ENCODE data around the gene ARPC5.
A peak's percentile ranks its signal among the peaks of the same experiment; 100 is the strongest.
"Not testable (repeated sequence)": the region's sequence is repeated elsewhere in the genome, so short reads cannot be mapped to it uniquely, and the experiment has no call there.

ARPC5 gene

GRCh38 chr1:183651612-183652011 lies 16.0 kb upstream of the ARPC5 start:
- FAIRE-seq: no peak
- no peak for DNase-seq (ENCODE audit: extremely low spot score, insufficient read length, low read depth)

- FAIRE-seq (no peak), DNase-seq (ENCODE audit: extremely low spot score, insufficient read length, low read depth) (no peak)
These were observed 12.5 kb upstream of the ARPC5 start for GRCh38 chr1:183648042-183648441.

DNA sequence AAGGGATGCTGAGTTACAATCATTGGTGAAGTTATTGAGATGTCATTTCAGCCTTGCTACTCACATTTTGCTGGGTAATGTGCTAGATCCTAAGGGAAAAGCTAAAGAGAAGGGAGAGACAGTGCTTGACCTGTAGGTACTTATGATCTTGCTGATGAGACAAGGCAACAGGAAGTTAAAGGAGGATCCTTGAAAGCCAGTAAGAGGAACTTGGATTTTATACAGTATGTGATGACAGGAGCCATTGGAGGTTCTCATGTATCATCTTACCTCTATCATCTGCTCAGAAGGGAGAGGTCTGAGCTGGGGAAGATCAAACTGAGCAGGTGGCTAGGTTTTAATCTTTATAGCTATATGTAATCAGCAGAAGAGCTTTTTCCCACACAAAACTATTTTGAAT lies 11.2 kb upstream of the ARPC5 start:
- no peak for FAIRE-seq
- DNase-seq (ENCODE audit: extremely low spot score, insufficient read length, low read depth): no peak

GRCh38 chr1:183645531-183645930 lies 9.9 kb upstream of the ARPC5 start:
- DNase-seq (ENCODE audit: extremely low spot score, insufficient read length, low read depth) (no peak), FAIRE-seq (no peak)

DNA sequence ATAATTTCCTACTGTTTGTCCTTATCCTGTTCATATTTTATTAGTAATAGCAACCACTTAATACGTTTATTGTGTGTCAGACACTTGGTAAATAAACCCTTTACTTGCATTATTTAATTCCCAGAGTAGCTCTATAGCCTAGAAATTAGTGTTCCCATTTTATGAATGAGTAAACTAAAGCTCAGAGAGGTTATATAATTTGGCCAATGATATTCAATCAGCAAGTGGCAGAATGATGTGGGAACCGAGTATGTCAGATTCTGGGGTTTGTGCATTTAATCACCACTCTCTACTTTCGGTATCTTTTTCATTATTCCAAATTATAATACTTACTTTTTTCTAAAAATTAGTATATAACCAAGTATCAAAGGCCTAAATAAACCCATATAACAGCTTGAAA lies 6.6 kb upstream of the ARPC5 start:
- no peak for DNase-seq (ENCODE audit: extremely low spot score, insufficient read length, low read depth)
- no peak for FAIRE-seq

DNA sequence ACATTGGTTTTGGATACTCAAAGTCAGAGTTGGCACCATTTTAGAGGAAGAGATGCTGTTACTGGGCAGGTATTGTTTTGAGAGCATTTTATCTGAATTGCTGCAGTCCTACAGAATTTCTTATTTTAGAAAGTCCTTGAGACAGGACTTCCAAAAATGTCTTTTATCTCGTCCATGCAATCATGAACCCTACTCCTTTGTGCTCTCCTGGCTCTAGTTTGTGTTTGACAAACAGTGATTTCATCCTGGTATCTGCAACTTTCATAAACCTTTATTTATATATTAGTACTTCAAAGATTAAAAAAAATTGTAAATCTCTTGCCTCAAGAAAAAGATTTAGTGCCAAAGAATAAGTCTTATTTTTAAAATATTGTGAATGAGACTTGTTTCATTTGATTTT lies 4.6 kb upstream of the ARPC5 start:
- FAIRE-seq: no peak
- no peak for DNase-seq (ENCODE audit: extremely low spot score, insufficient read length, low read depth)

DNA sequence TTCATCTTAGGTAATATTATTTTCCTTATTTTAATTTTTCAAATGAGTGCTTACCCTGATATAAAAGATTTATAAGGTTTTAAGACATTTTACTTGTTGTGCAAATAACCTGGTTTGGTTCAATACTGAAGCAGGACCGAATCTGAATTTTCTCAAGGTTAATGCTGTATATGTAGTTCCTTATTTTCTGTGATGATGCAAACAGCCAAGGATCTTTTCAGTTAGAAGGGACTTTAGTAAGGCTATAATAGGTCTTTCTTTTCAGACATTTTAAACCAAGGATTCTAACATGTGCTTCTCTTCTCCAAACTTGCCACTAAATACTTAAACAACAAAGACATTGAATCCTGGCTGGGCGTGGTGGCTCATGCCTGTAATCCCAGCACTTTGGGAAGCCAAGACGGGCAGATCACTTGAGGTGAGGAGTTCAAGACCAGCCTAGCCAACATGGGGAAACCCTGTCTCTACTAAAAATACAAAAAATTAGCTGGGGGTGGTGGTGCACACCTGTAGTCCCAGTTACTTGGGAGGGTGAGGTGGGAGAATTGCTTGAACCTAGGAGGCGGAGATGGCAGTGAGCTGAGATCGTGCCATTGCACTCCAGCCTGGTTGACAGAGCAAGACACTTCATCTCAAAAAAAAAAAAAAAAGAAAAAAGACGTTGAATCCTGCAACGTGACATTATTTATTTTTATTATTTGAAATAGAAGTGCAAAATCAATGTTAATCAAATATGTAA lies 3.2 kb upstream of the ARPC5 start:
- DNase-seq (ENCODE audit: extremely low spot score, insufficient read length, low read depth) (no peak), FAIRE-seq (no peak)

DNA sequence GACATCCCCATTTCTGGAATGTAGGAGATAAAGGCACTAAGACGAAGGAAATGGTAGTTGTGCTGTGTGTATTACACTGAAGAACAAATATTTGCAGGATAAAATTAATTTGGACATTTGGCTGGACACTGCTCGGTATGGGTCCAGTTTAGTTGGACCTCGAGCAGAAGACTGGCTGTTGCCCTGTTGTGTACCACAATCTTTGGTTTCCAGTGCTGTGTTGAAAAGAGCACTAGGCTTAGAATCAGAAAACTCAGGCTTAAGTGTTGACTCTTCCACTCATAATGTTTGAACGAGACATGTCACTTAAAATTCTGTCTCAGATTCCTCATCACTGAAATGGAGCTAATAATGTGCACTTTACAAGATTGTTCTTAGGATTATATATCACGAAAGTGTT lies 1.2 kb upstream of the ARPC5 start:
- DNase-seq (ENCODE audit: extremely low spot score, insufficient read length, low read depth): no peak
- no peak for FAIRE-seq

GRCh38 chr1:183636334-183636682 lies 725 bp upstream of the ARPC5 start:
- FAIRE-seq: no peak
- DNase-seq (ENCODE audit: extremely low spot score, insufficient read length, low read depth): no peak

DNA sequence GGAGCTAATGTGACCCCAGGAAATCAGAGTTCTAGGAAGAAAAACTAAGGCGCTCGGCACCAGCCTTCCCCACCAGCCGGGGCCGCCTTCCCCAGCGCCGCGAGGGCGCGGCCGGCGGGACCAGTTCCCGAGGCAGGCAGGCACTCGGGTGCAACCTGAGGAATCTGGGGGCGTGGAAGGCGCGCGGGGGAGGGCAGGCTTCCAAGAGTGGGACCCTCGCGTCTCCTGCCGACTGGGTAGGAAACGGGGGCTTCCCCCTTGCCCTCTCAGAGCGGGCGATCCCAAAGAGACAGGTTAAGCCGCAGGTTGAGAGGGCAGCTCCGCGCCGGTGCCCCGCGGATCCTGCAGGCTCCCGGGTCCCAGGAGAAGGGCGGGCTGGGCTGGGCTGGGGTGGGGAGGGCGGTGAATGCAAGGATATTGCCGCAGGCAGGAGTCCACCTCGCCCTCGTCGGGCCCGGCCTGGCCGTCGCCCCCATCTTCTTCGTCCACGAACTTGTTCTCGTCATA lies 431 bp downstream of the ARPC5 start:
- FAIRE-seq (no peak), DNase-seq (ENCODE audit: extremely low spot score, insufficient read length, low read depth) (no peak)

GRCh38 chr1:183634429-183635065 lies 1.0 kb downstream of the ARPC5 start:
- DNase-seq (ENCODE audit: extremely low spot score, insufficient read length, low read depth): no peak
- no peak for FAIRE-seq

DNA sequence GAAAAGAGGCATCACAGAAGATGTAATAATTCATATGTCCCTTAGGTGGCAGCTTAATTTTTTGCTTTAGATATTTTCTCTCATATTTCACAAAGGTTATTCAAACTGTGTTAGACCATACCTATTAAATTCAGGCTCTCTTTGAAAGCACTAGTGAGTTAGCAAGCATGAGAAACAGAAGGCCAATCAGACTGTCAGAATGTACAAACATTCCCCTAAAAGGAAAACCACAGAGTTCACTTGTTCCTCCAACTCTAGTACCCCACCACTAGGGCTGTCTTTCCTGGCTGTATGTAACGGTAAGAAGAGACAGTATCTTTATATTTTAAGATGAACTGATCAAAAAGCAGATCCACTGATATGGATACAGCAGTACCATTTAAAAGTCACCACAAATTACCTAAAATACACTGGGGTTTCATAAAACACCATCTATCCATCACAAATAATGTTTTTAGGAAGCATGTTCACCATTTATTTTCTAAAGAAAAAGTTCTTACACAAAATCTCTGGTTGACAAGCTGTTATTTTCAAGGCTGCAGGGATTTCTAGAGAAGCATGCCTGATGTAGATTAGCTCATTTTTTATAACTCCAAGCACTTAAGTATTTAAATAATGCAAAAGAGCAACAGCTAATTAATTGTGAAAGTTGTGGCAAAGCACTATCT lies 1.8 kb downstream of the ARPC5 start:
- FAIRE-seq (peak; percentile 79), DNase-seq (ENCODE audit: extremely low spot score, insufficient read length, low read depth) (no peak)

GRCh38 chr1:183632964-183633363 lies 2.6 kb downstream of the ARPC5 start:
- no peak for DNase-seq (ENCODE audit: extremely low spot score, insufficient read length, low read depth)

GRCh38 chr1:183632114-183632513 lies 3.5 kb downstream of the ARPC5 start:
- DNase-seq (ENCODE audit: extremely low spot score, insufficient read length, low read depth): no peak
- FAIRE-seq: no peak

More at GRCh38 chr1:183632964-183633363, 2.6 kb downstream of the ARPC5 start:
- no peak for FAIRE-seq

- DNase-seq (ENCODE audit: extremely low spot score, insufficient read length, low read depth) (no peak), FAIRE-seq (no peak)
These were observed 4.8 kb downstream of the ARPC5 start for GRCh38 chr1:183630748-183631147.

DNA sequence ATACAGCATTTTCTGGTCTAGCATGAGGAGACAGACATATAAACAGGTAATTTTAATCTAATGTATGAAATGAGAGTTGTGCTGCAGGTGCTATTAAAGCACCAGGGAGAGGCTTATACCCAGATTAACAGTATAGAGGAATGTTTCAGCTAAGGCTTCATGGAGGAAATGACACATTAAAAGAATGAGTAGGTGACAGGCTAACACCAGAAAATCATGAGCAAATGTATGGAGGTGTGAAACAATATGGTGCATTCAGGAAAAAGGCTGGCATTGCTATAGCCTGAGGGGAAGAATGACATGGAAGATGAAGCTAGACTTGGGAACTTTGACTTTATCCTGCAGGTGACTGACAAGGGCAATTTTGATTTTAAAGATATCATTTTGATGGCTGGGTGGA lies 7.0 kb downstream of the ARPC5 start:
- FAIRE-seq: no peak
- no peak for DNase-seq (ENCODE audit: extremely low spot score, insufficient read length, low read depth)

DNA sequence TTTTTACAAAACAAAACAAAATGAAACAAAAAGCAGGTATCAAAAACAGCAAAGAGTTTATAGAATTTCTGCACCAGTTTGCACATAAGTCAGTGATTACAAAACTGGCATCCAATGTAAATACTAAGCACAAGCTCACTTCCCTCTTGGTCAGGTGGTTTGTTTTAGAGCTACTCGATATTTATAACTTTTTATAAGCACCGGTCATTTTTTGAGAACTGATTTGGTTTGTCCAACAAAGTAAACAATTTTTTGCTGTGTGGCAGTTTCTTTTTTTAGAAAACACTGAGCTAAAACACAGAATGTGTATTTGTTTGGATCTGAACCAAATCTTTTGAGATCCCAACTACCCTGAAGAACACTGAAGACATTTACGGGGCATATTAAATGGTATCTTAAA lies 9.3 kb downstream of the ARPC5 start:
- not testable (repeated sequence) for DNase-seq (ENCODE audit: extremely low spot score, insufficient read length, low read depth); FAIRE-seq

DNA sequence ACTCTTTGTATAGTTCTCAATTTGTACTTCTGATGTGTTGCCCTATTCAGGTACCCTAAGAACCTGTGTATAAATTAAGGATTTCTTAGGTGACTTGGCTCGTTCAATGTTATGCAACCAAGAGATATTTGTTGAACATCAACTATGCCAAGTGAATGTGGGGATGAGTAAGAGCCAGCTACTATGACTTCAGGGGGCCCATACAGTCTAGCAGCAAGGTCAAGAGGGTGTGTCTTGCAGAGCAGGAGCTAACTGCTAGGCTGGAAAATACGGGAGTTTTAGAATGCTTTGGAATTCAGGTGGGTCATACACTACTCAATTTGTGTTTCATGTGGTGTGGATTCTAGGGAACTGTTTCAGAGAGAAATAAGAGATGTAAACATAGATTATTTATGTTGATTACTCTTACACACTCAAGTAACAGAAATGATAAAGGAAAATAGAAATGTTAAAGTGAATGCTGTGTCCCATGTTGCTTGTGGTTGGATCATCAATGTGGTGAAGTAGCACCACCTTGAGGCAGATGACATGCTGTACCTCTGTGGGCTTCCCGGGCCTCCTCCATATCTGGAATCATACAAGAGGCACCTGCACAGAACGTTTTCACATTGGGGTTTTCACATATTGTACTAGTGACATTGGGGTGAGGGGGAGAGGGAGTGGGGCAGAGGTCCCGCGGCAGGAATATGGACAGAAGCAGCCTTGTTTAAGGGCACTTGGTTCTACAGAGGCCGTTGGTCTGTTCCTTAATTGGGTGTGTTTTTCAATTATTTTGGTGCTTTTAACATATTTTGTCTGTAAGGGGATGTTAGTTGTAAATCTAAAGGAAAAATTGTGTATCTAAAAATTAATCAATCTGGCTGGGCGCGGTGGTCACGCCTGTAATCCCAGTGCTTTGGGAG lies 12.4 kb downstream of the ARPC5 start:
- FAIRE-seq (peak; percentile 91), DNase-seq (ENCODE audit: extremely low spot score, insufficient read length, low read depth) (no peak)

DNA sequence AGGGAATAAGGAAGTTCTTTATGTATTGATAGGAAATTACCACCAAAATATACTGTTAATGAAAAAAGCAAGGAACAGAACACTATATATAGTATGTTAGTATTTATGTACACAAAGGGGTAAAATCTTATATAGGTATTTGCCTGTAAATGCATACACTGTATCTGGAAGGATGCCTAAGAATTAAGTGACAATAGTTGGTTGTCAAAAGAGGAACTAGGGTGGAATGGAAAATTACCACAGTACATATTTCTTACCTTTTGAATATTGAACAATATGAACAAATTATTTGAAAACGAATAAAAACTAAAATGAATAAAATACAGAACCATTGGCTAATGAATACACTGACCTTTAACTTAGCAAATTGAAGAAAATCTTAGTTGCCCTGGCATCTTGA lies 13.6 kb downstream of the ARPC5 start:
- FAIRE-seq: no peak
- no peak for DNase-seq (ENCODE audit: extremely low spot score, insufficient read length, low read depth)

- no peak for DNase-seq (ENCODE audit: extremely low spot score, insufficient read length, low read depth)
- no peak for FAIRE-seq
These were observed 15.3 kb downstream of the ARPC5 start for GRCh38 chr1:183620311-183620710.

Measured in GM18507 (cell line).